BJ (cell line): ENCODE results near the gene SLC8A2. TPM values are rescaled to one million over a fixed set of nuclear protein-coding genes. Genes with fewer than 3 reads are reported as not detected.

Experiments used
- CTCF ChIA-PET: fragments of 350-600 bp; formaldehyde crosslinking; extraction: SDS; loops from one replicate; lab custom pipeline; 2021; ENCODE audit warnings: antibody characterized with exemption, inconsistent platforms; lab: Yijun Ruan, JAX
- POLR2A ChIA-PET: fragments of 300-600 bp; sonication (Branson Sonifier 250); formaldehyde crosslinking; extraction: SDS; loops from one replicate; lab custom pipeline; 2021; ENCODE audit warnings: antibody characterized with exemption; lab: Charles Lee
- DNase-seq: peaks from one replicate; pipeline ENCODE4 v3.0.0-alpha.2; 2011; ENCODE audit warnings: low read depth
- H3K27me3 ChIP-seq: 2 replicates; pipeline ENCODE4 v1.6.0; 2011; ENCODE audit warnings: low read length; ENCODE audit not compliant: control insufficient read depth, insufficient read depth
- H3K36me3 ChIP-seq: 2 replicates; pipeline ENCODE4 v1.5.1; 2011; ENCODE audit warnings: low read length; ENCODE audit not compliant: control insufficient read depth, insufficient read depth
- H3K4me3 ChIP-seq: 2 replicates; pipeline ENCODE4 v1.5.1; 2011; ENCODE audit warnings: low read depth, mild to moderate bottlenecking, control low read depth, low read length
- CTCF ChIP-seq: IDR thresholded peaks from 2 replicates; pipeline ENCODE4 v1.5.1; 2011; ENCODE audit warnings: low read depth, mild to moderate bottlenecking, control low read depth, inconsistent platforms, low read length, moderate library complexity; ENCODE audit not compliant: insufficient read depth
- polyA plus RNA-seq: library from polyadenylated mRNA; depleted of rRNA; stranded (reverse); fragments of >200 nt; gene quantifications from 2 replicates; pipeline ENCODE4 v1.2.3, GENCODE V29; 2011

The SLC8A2 gene
- polyA plus RNA-seq, 1 experiment, result 0.02 TPM

- Histone ChIP-seq H3K27me3 (peaks cover 22% of the 10 kb centered on the region), H3K4me3 (peak overlapping the region; percentile 91), H3K36me3 (peaks cover 14% of the 10 kb centered on the region)
- CTCF ChIA-PET, result interaction anchor here (0.8 kb wide), 1 partner anchor 27 kb away, joined by 3 read pairs; no protein-coding TSS in a partner anchor
- DNase-seq, result no peak
- no peak for TF ChIP-seq CTCF
- POLR2A ChIA-PET, result no interaction called here
Observed at GRCh38 chr19:47417746-47418691, 53.7 kb downstream of the SLC8A2 start.

GRCh38 chr19:47417107-47417745 is 54.5 kb downstream of the SLC8A2 start:
- no peak for TF ChIP-seq CTCF
- CTCF ChIA-PET, result no interaction called here
- peaks cover 14% of the 10 kb centered on the region for H3K27me3 ChIP-seq
- no peak overlapping the region; the same call in 1 of the 2 replicates for H3K4me3 ChIP-seq
- H3K36me3 ChIP-seq, result peaks cover 14% of the 10 kb centered on the region
- POLR2A ChIA-PET, result no interaction called here
- DNase-seq, result no peak

GRCh38 chr19:47416643-47416985 is 55.1 kb downstream of the SLC8A2 start:
- TF ChIP-seq CTCF, result no peak
- H3K27me3 ChIP-seq, result peaks cover 12% of the 10 kb centered on the region
- ChIA-PET POLR2A (no interaction called here), CTCF (no interaction called here)
- no peak overlapping the region for H3K4me3 ChIP-seq
- DNase-seq, result no peak
- H3K36me3 ChIP-seq, result peaks cover 14% of the 10 kb centered on the region

- CTCF ChIA-PET, result interaction anchor here (0.9 to 1.2 kb wide), 2 partner anchors 25 to 66 kb away, joined by 3 to 5 read pairs; partner anchors contain the start of gene DHX34
Observed at GRCh38 chr19:47415953-47416642, 55.6 kb downstream of the SLC8A2 start.

More at GRCh38 chr19:47415953-47416642, 55.6 kb downstream of the SLC8A2 start:
- DNase-seq, result no peak
- POLR2A ChIA-PET, result no interaction called here
- peaks cover 8% of the 10 kb centered on the region for H3K27me3 ChIP-seq
- TF ChIP-seq CTCF, result no peak
- H3K4me3 ChIP-seq, result no peak overlapping the region
- H3K36me3 ChIP-seq, result peaks cover 14% of the 10 kb centered on the region
